GM12878 (cell line): ENCODE measurements around the gene MORN4. TPM values are rescaled to one million over a fixed set of nuclear protein-coding genes. Genes with fewer than 3 reads are reported as not detected.

Experiments used
- ATAC-seq: fragments of 200-7000 bp; cut with Tn5 transposase; 3 replicates; pipeline ENCODE4 v1.9.1; 2020; ENCODE audit warnings: mild to moderate bottlenecking, moderate library complexity
- BruUV-seq: library from RNA; stranded (reverse); fragments of 400-500 nt; replicated peaks from 2 replicates; lab custom pipeline; 2021; lab: Mats Ljungman, UMichigan
- CTCF ChIA-PET: fragments of 300-600 bp; sonication (Branson Sonifier 250); formaldehyde crosslinking; extraction: SDS; loops from one replicate; lab custom pipeline; 2021; ENCODE audit warnings: inconsistent platforms; lab: Yijun Ruan, JAX
- POLR2A ChIA-PET: fragments of 350-600 bp; formaldehyde crosslinking; extraction: SDS; loops from one replicate; lab custom pipeline; 2021; ENCODE audit warnings: inconsistent platforms; lab: Charles Lee
- RAD21 ChIA-PET: fragments of 300-600 bp; sonication (Branson Sonifier 250); formaldehyde crosslinking; loops from one replicate; lab custom pipeline; 2023; ENCODE audit warnings: antibody characterized with exemption; ENCODE audit not compliant: unreplicated experiment; lab: Charles Lee
- SMC1A ChIA-PET: fragments of 300-600 bp; sonication (Branson Sonifier 250); formaldehyde crosslinking; loops from one replicate; lab custom pipeline; 2023; ENCODE audit not compliant: unreplicated experiment, uncharacterized antibody; lab: Charles Lee
- DNase-seq: peaks from one replicate; pipeline ENCODE4 v3.0.0-alpha.2; 2011; ENCODE audit warnings: low read depth, low spot score
- FAIRE-seq: peaks from 3 replicates; lab custom pipeline; 2011; peaks lifted over from hg19 to GRCh38; lab: Jason Lieb, UNC
- H2AFZ ChIP-seq: 2 replicates; pipeline ENCODE4 v1.6.0; 2011; ENCODE audit warnings: low read depth, low read length, control low read depth; ENCODE audit not compliant: control insufficient read depth
- H3K27ac ChIP-seq: 2 replicates; pipeline ENCODE4 v1.5.1; 2011; ENCODE audit warnings: control low read depth; ENCODE audit not compliant: control insufficient read depth, insufficient read depth
- H3K27me3 ChIP-seq, 2 experiments: replicated peaks in 1 of 2; 2 replicates each; pipeline versions ENCODE4 v1.6.0 to v1.6.1; 2011; ENCODE audit warnings: low read length in 1 of 2; ENCODE audit not compliant: control insufficient read depth in 2 of 2, insufficient read depth in 2 of 2
- H3K36me3 ChIP-seq, 2 experiments: 2 replicates each; pipeline ENCODE4 v1.5.1; 2011; ENCODE audit warnings: low read length in 1 of 2; ENCODE audit not compliant: control insufficient read depth in 2 of 2, insufficient read depth in 2 of 2
- H3K4me1 ChIP-seq: 2 replicates; pipeline ENCODE4 v1.6.1; 2011; ENCODE audit warnings: mild to moderate bottlenecking, low read length, moderate library complexity, mixed read lengths; ENCODE audit not compliant: control insufficient read depth, insufficient read depth
- H3K4me2 ChIP-seq: 2 replicates; pipeline ENCODE4 v1.6.0; 2011; ENCODE audit warnings: control low read depth; ENCODE audit not compliant: control insufficient read depth, insufficient read depth
- H3K4me3 ChIP-seq: fragments of 200-600 bp; sonication (generic); 2 replicates; pipeline ENCODE4 v1.5.1; 2016
- H3K79me2 ChIP-seq: 2 replicates; pipeline ENCODE4 v1.6.0; 2011; ENCODE audit warnings: low read length; ENCODE audit not compliant: control insufficient read depth, insufficient read depth
- H3K9ac ChIP-seq: 2 replicates; pipeline ENCODE4 v1.8.0; 2011; ENCODE audit warnings: low read length, control low read depth, mixed read lengths; ENCODE audit not compliant: control insufficient read depth, insufficient read depth
- H3K9me3 ChIP-seq: replicated peaks from 3 replicates; pipeline ENCODE4 v1.5.1; 2011; ENCODE audit warnings: mild to moderate bottlenecking, low read length; ENCODE audit not compliant: control insufficient read depth, insufficient read depth
- H4K20me1 ChIP-seq: 2 replicates; pipeline ENCODE4 v1.6.0; 2011; ENCODE audit not compliant: control insufficient read depth, insufficient read depth
- ATF7 ChIP-seq: fragments of 450-650 bp; IDR thresholded peaks from 2 replicates; pipeline ENCODE4 v1.6.1; 2016; ENCODE audit warnings: low read depth, mild to moderate bottlenecking
- ESRRA ChIP-seq: IDR thresholded peaks from 2 replicates; pipeline ENCODE4 v1.6.1; 2012; ENCODE audit warnings: mild to moderate bottlenecking, low read length, improper control_type of control experiment
- FOS ChIP-seq: IDR thresholded peaks from 3 replicates; pipeline ENCODE4 v1.6.1; 2011; ENCODE audit warnings: borderline replicate concordance; ENCODE audit not compliant: insufficient read length; ENCODE audit errors: extremely low read depth
- HDGF ChIP-seq: fragments of 450-650 bp; IDR thresholded peaks from 2 replicates; pipeline ENCODE4 v1.6.1; 2016; ENCODE audit warnings: antibody characterized with exemption
- IRF5 ChIP-seq: fragments of 450-650 bp; IDR thresholded peaks from 2 replicates; pipeline ENCODE4 v1.6.1; 2017; ENCODE audit warnings: borderline replicate concordance
- LARP7 ChIP-seq: fragments of 450-650 bp; IDR thresholded peaks from 2 replicates; pipeline ENCODE4 v1.6.1; 2017; ENCODE audit warnings: mild to moderate bottlenecking
- NR2C1 ChIP-seq: fragments of 450-650 bp; IDR thresholded peaks from 2 replicates; pipeline ENCODE4 v1.6.1; 2017; ENCODE audit warnings: antibody characterized with exemption, mild to moderate bottlenecking, moderate library complexity
- NR2F1 ChIP-seq: fragments of 450-650 bp; conservative IDR thresholded peaks from 2 replicates; pipeline ENCODE4 v1.6.1; 2017; ENCODE audit warnings: mild to moderate bottlenecking
- RUNX3 ChIP-seq: IDR thresholded peaks from 2 replicates; pipeline ENCODE4 v1.6.1; 2012; ENCODE audit warnings: low read length, inconsistent platforms
- SPI1 ChIP-seq: IDR thresholded peaks from 2 replicates; pipeline ENCODE4 v1.6.1; 2011; ENCODE audit warnings: low read depth, mild to moderate bottlenecking, low read length, moderate library complexity, borderline replicate concordance; ENCODE audit not compliant: insufficient read depth
- YBX1 ChIP-seq: fragments of 450-650 bp; IDR thresholded peaks from 2 replicates; pipeline ENCODE4 v1.6.1; 2016; ENCODE audit warnings: antibody characterized with exemption
- WGBS: methylation state at CpG from one replicate; pipeline ENCODE4 v1.1.6; 2016; ENCODE audit warnings: low lambda C conversion rate; ENCODE audit not compliant: insufficient replicate concordance, insufficient coverage; ENCODE audit errors: missing lambda C conversion rate; 5-methylcytosine and 5-hydroxymethylcytosine counted together
- in situ Hi-C: fragments of 300-500 bp; cut with MboI; formaldehyde crosslinking; loops from 9 replicates; pipeline ENCODE4 v1.14.3; 2018; ENCODE audit warnings: mixed read lengths
- intact Hi-C: fragments of 100-400 bp; cut with micrococcal nuclease; formaldehyde crosslinking; loops from one replicate; pipeline ENCODE4 v1.14.2; 2022; ENCODE audit not compliant: unreplicated experiment
- polyA plus RNA-seq, 11 experiments: library from polyadenylated mRNA; depleted of rRNA in 4 of 11; unstranded in 6 of 11; stranded (reverse) in 5 of 11; fragments of >200 nt; fragmentation: Nextera tagmentation in 4 of 11; fragmentation: Illumina TruSeq in 1 of 11; extraction: Ambion mirVana in 4 of 11; extraction: Trizol in 1 of 11; gene quantifications; 1 replicate in 1 of 11; 2 replicates in 10 of 11; pipeline versions ENCODE4 v1.2.1 to v1.2.3, GENCODE V29; 2011 to 2016; ENCODE audit warnings: inconsistent platforms in 2 of 11, missing spikeins in 2 of 11, low read depth in 1 of 11
- total RNA-seq, 4 experiments: library from RNA; depleted of rRNA in 3 of 4; stranded (reverse); fragments of >200 nt in 3 of 4; fragmentation: Illumina TruSeq in 1 of 4; extraction: Trizol in 1 of 4; gene quantifications; 2 replicates each; pipeline versions ENCODE4 v1.2.1 to v1.2.3, GENCODE V29; 2013 to 2021

MORN4 gene
- total and polyA plus RNA-seq, 10 of the 15 experiments (the other 5 are each of a cell fraction or from before 2014, with no cell fraction given), result 1.3 to 5.5 (median 2.6) TPM

- TF ChIP-seq YBX1 (no peak), IRF5 (no peak), NR2C1 (no peak), SPI1 (no peak), NR2F1 (no peak), ATF7 (no peak), RUNX3 (no peak), HDGF (no peak), ESRRA (no peak), LARP7 (no peak), FOS (no peak)
- Histone ChIP-seq H4K20me1 (no peaks in the 10 kb centered on the region), H3K9me3 (no peaks in the 10 kb centered on the region), H3K9ac (no peak overlapping the region), H3K4me2 (no peak overlapping the region), H3K4me1 (no peaks in the 10 kb centered on the region), H3K79me2 (no peaks in the 10 kb centered on the region), H3K4me3 (no peak overlapping the region), H3K27me3 (no peaks in the 10 kb centered on the region), H3K27ac (no peak overlapping the region), H2AFZ (no peak overlapping the region), H3K36me3 (no peaks in the 10 kb centered on the region)
- no peak for ATAC-seq
- BruUV-seq, result no TSS peak
- ChIA-PET RAD21 (no interaction called here), CTCF (interaction anchor here (1.0 to 2.1 kb wide), 2 partner anchors 15 to 24 kb away, joined by 3 to 8 read pairs; partner anchors contain the start of gene ANKRD2), POLR2A (no interaction called here), SMC1A (no interaction called here)
- intact Hi-C loops (no loop called here), in situ Hi-C loops (no loop called here)
- WGBS, result 70% methylated on average over 2 of the region's 2 CpGs
- FAIRE-seq, result no peak
- DNase-seq, result no peak
Observed at GRCh38 chr10:97587183-97587582, 46.1 kb downstream of the MORN4 start.
